ENCODE results near the gene ZNF598. TPM values are rescaled to one million over a fixed set of nuclear protein-coding genes. Genes with fewer than 3 reads are reported as not detected.

The ZNF598 gene
- total RNA-seq, 1 experiment from 2014 or later = 75.8 TPM

DNA sequence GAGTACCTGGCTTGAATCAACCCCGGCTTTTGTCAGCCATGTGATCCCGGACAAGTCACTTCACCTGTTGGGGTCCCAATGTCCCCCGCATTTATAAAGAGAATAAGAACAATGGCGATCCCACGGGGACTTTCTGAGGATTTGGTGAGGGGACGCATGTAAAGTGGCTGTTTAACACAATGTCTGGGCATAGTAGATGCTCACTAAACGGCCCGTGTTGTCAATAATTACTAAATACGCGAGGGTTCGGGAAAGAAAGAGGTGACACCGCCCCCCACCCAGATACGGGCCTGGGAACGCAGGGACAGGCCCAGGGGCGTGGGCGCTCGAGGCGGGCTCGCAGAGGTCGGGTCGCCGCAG is 18.1 kb downstream of the ZNF598 start:
- no peaks in the 10 kb centered on the region for H3K9me3 ChIP-seq (ENCODE audit: low read depth, low read length, poor library complexity, severe bottlenecking)
- POLR2A ChIA-PET (ENCODE audit: low non-redundant PET) = interaction anchor here (1.0 kb wide), 1 partner anchor 27 kb away, joined by 3 read pairs; the partner anchor contains the start of gene RPS2
- no peak for DNase-seq (ENCODE audit: low spot score)
- CTCF ChIA-PET = interaction anchor here (0.6 kb wide), 1 partner anchor 149 kb away, joined by 8 read pairs; no protein-coding TSS in a partner anchor
- TF ChIP-seq EZH2 (IDR thresholded peaks at IDR 0.05; ENCODE audit: borderline replicate concordance, low read depth, low read length, poor library complexity, severe bottlenecking) = no peak
- TF ChIP-seq, protein P1, sequence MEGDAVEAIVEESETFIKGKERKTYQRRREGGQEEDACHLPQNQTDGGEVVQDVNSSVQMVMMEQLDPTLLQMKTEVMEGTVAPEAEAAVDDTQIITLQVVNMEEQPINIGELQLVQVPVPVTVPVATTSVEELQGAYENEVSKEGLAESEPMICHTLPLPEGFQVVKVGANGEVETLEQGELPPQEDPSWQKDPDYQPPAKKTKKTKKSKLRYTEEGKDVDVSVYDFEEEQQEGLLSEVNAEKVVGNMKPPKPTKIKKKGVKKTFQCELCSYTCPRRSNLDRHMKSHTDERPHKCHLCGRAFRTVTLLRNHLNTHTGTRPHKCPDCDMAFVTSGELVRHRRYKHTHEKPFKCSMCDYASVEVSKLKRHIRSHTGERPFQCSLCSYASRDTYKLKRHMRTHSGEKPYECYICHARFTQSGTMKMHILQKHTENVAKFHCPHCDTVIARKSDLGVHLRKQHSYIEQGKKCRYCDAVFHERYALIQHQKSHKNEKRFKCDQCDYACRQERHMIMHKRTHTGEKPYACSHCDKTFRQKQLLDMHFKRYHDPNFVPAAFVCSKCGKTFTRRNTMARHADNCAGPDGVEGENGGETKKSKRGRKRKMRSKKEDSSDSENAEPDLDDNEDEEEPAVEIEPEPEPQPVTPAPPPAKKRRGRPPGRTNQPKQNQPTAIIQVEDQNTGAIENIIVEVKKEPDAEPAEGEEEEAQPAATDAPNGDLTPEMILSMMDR (conservative IDR thresholded peaks at IDR 0.05; ENCODE audit: low read depth, low read length) = no peak
- H3K27me3 ChIP-seq (replicated peaks; ENCODE audit: insufficient read depth, low read depth, low read length, poor library complexity) = peaks cover 17% of the 10 kb centered on the region
- no peak overlapping the region for H3K4me3 ChIP-seq (ENCODE audit: low read depth, low read length, poor library complexity, severe bottlenecking)
- no peak overlapping the region for H3K27ac ChIP-seq (ENCODE audit: low read depth, low read length, poor library complexity, severe bottlenecking)
- no peaks in the 10 kb centered on the region for H3K36me3 ChIP-seq (ENCODE audit: insufficient read depth, low read length, poor library complexity, severe bottlenecking)
- H3K4me1 ChIP-seq (ENCODE audit: insufficient read depth, low read length, poor library complexity, severe bottlenecking) = peaks cover 6% of the 10 kb centered on the region
- intact Hi-C loops (cut with micrococcal nuclease; ENCODE audit: unreplicated experiment) = no loop called here
- no TSS peak for BruUV-seq (replicated peaks)

DNA sequence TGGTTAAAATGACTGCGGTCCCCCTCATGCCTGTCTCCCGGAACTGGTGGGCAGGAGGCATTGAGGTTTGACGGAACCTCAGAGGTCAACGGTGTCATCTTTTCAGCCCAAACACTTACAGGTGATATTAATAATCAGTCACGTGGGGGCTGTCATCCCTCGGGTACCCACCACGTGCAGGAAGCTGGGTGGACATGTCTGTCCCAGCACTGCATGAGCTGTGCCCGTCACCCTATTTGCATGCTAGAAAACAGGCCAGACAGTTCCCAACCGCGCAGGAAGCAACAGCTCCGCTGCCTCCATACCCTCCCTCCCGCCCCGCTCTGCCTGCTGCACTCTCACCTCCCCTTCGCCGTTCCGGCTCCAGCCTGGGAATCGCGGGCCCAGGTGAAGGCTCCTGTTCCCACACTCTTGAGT is 18.5 kb downstream of the ZNF598 start:
- POLR2A ChIA-PET (ENCODE audit: low non-redundant PET) = no interaction called here
- H3K36me3 ChIP-seq (ENCODE audit: insufficient read depth, low read length, poor library complexity, severe bottlenecking) = peaks cover 3% of the 10 kb centered on the region
- TF ChIP-seq, protein P1 (conservative IDR thresholded peaks at IDR 0.05; ENCODE audit: low read depth, low read length) = no peak
- no peak for TF ChIP-seq EZH2 (IDR thresholded peaks at IDR 0.05; ENCODE audit: borderline replicate concordance, low read depth, low read length, poor library complexity, severe bottlenecking)

DNA sequence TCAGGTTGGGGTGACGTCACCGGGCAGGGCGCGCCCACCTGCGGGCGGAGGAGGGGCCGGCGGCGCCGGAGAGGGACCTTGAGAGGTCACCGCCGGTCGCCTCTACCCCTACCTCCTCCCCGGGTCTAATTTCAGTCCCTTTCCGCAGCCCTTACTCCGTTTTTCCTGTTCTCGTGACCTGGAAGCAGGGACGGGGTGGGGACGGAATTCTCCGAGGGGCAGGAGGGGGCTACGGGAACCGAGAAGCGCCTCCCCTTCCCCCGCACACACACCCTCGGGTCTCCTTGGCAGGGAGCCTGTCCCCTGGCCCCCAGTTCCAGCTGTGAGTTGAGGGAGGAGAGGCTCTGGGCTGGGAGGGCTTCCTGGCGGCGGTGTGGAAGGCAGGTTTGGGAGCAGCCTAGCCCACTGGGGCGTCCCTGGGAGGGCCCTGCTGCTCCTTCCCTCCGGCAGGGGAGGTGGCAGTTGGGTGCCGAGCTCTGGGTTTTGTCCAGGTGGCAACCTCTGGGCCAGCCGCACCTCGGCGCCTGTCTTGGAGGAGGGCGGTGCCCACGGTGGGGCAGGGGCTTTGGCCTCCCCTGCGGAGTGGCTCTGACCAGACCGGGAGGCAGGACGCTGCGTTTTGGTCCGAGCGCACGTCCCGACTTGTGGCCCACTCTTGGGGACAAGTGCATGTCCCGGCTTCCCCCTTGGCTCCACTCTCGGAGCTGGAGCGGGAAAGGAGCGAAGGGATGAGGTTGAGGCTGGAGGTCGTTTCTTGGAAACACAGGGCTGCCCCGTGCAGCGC is 19.1 kb downstream of the ZNF598 start:
- TF ChIP-seq, protein P1 (conservative IDR thresholded peaks at IDR 0.05; ENCODE audit: low read depth, low read length) = no peak
- TF ChIP-seq EZH2 (IDR thresholded peaks at IDR 0.05; ENCODE audit: borderline replicate concordance, low read depth, low read length, poor library complexity, severe bottlenecking) = no peak
- BruUV-seq (replicated peaks) = no TSS peak
- peak overlapping the region; percentile 44 for H3K4me3 ChIP-seq (ENCODE audit: low read depth, low read length, poor library complexity, severe bottlenecking)
- intact Hi-C loops (cut with micrococcal nuclease; ENCODE audit: unreplicated experiment) = no loop called here
- peaks cover 7% of the 10 kb centered on the region for H3K36me3 ChIP-seq (ENCODE audit: insufficient read depth, low read length, poor library complexity, severe bottlenecking)
- ChIA-PET POLR2A (ENCODE audit: low non-redundant PET) (no interaction called here), CTCF (interaction anchor here (0.6 kb wide), 1 partner anchor 9 kb away, joined by 3 read pairs; the partner anchor contains the start of gene NOXO1)
- DNase-seq (ENCODE audit: low spot score) = no peak
- H3K4me1 ChIP-seq (ENCODE audit: insufficient read depth, low read length, poor library complexity, severe bottlenecking) = peaks cover 6% of the 10 kb centered on the region
- H3K9me3 ChIP-seq (ENCODE audit: low read depth, low read length, poor library complexity, severe bottlenecking) = no peaks in the 10 kb centered on the region
- no peak overlapping the region for H3K27ac ChIP-seq (ENCODE audit: low read depth, low read length, poor library complexity, severe bottlenecking)
- H3K27me3 ChIP-seq (replicated peaks; ENCODE audit: insufficient read depth, low read depth, low read length, poor library complexity) = peaks cover 17% of the 10 kb centered on the region

More for the DNA sequence above, 18.5 kb downstream of the ZNF598 start:
- Histone ChIP-seq H3K27me3 (replicated peaks; ENCODE audit: insufficient read depth, low read depth, low read length, poor library complexity) (peaks cover 17% of the 10 kb centered on the region), H3K4me3 (ENCODE audit: low read depth, low read length, poor library complexity, severe bottlenecking) (peak overlapping the region; percentile 44), H3K9me3 (ENCODE audit: low read depth, low read length, poor library complexity, severe bottlenecking) (no peaks in the 10 kb centered on the region), H3K4me1 (ENCODE audit: insufficient read depth, low read length, poor library complexity, severe bottlenecking) (peaks cover 6% of the 10 kb centered on the region), H3K27ac (ENCODE audit: low read depth, low read length, poor library complexity, severe bottlenecking) (no peak overlapping the region)
- BruUV-seq (replicated peaks) = no TSS peak
- intact Hi-C loops (cut with micrococcal nuclease; ENCODE audit: unreplicated experiment) = no loop called here
- DNase-seq (ENCODE audit: low spot score) = no peak
- CTCF ChIA-PET = interaction anchor here (0.6 kb wide), 1 partner anchor 10 kb away, joined by 3 read pairs; the partner anchor contains the start of gene NOXO1
